SU-DHL-6 (cell line): ENCODE measurements around the gene CDK14.

Experiments
- CTCF ChIP-seq: fragments of 200-600 bp; sonication (generic); IDR thresholded peaks from one replicate; pipeline ENCODE4 v1.5.1; 2017; ENCODE audit warnings: antibody characterized with exemption, mild to moderate bottlenecking, low read length, moderate library complexity; ENCODE audit not compliant: insufficient read depth, poor library complexity, severe bottlenecking
- EZH2phosphoT487 ChIP-seq: fragments of 200-600 bp; sonication (generic), shearing (Covaris generic); conservative IDR thresholded peaks from 2 replicates; pipeline ENCODE4 v1.6.1; 2018; ENCODE audit warnings: mild to moderate bottlenecking, antibody characterized with exemption, low read length, moderate library complexity, mixed read lengths

- TF ChIP-seq EZH2phosphoT487 (no peak), CTCF (no peak)
Measured at GRCh38 chr7:90886416-90886815, 290.3 kb downstream of the CDK14 start.
